Skeletal muscle tissue (tissue), 4 donors: ENCODE measurements around the gene DOK1. TPM values are rescaled to one million over a fixed set of nuclear protein-coding genes. Genes with fewer than 3 reads are reported as not detected.

Experiments used
- H3K27ac ChIP-seq: one replicate; pipeline ENCODE4 v1.7.0; 2013; ENCODE audit warnings: mild to moderate bottlenecking, low read depth, low read length, inconsistent platforms
- H3K27me3 ChIP-seq, 3 donors: one replicate each; pipeline ENCODE4 v1.7.0; 2013; ENCODE audit warnings: low read length in 3 of 3; ENCODE audit not compliant: control insufficient read depth in 3 of 3, insufficient read depth in 3 of 3
- H3K36me3 ChIP-seq, 3 donors: one replicate each; pipeline ENCODE4 v1.7.0; 2013; ENCODE audit warnings: low read length in 3 of 3; ENCODE audit not compliant: control insufficient read depth in 3 of 3, insufficient read depth in 3 of 3
- H3K4me1 ChIP-seq, 3 donors: one replicate each; pipeline ENCODE4 v1.7.0; 2013; ENCODE audit warnings: low read length in 3 of 3, mild to moderate bottlenecking in 3 of 3; ENCODE audit not compliant: control insufficient read depth in 3 of 3, insufficient read depth in 3 of 3
- H3K4me3 ChIP-seq, 3 donors: one replicate each; pipeline ENCODE4 v1.7.0; 2013; ENCODE audit warnings: low read length in 3 of 3
- H3K9ac ChIP-seq, 3 donors: one replicate each; pipeline ENCODE4 v1.7.0; 2013; ENCODE audit warnings: low read length in 3 of 3, mild to moderate bottlenecking in 3 of 3, moderate library complexity in 2 of 3, low read depth in 1 of 3
- H3K9me3 ChIP-seq, 3 donors: one replicate each; pipeline ENCODE4 v1.7.0; 2013; ENCODE audit warnings: low read length in 3 of 3; ENCODE audit not compliant: control insufficient read depth in 3 of 3
- total RNA-seq: library from RNA; depleted of rRNA; stranded (reverse); fragments of >200 nt; gene quantifications from one replicate; pipeline ENCODE4 v1.2.3, GENCODE V29; 2014
- donor health status: Osteomylitis.

The DOK1 gene
- total RNA-seq, 1 donor from 2014 or later = 12.0 TPM

- H3K27me3 ChIP-seq = peaks cover 0 to 9% (median 0%) of the 10 kb centered on the region in 3 donors
- H3K4me1 ChIP-seq = no peaks in the 10 kb centered on the region
- no peaks in the 10 kb centered on the region for H3K36me3 ChIP-seq
- no peak overlapping the region for H3K9ac ChIP-seq
- H3K9me3 ChIP-seq = no peaks in the 10 kb centered on the region
- no peak overlapping the region for H3K27ac ChIP-seq
- H3K4me3 ChIP-seq = no peak overlapping the region
Observed at GRCh38 chr2:74596584-74596983, 42.1 kb downstream of the DOK1 start.

- Histone ChIP-seq H3K9ac (no peak overlapping the region), H3K4me1 (no peaks in the 10 kb centered on the region), H3K36me3 (no peaks in the 10 kb centered on the region), H3K27ac (no peak overlapping the region), H3K9me3 (no peaks in the 10 kb centered on the region), H3K4me3 (no peak overlapping the region), H3K27me3 (peaks cover 0 to 9% (median 0%) of the 10 kb centered on the region in 3 donors)
Observed at GRCh38 chr2:74597410-74597809, 42.9 kb downstream of the DOK1 start.

GRCh38 chr2:74599676-74600075 is 45.2 kb downstream of the DOK1 start:
- Histone ChIP-seq H3K27ac (no peak overlapping the region), H3K36me3 (no peaks in the 10 kb centered on the region), H3K9ac (no peak overlapping the region), H3K4me3 (no peak overlapping the region), H3K9me3 (no peaks in the 10 kb centered on the region), H3K4me1 (no peaks in the 10 kb centered on the region), H3K27me3 (peaks cover 10 to 20% (median 12%) of the 10 kb centered on the region in 3 donors)

GRCh38 chr2:74602586-74603281 is 48.2 kb downstream of the DOK1 start:
- H3K4me3 ChIP-seq = no peak overlapping the region
- H3K9ac ChIP-seq = no peak overlapping the region
- H3K4me1 ChIP-seq = no peaks in the 10 kb centered on the region
- H3K36me3 ChIP-seq = no peaks in the 10 kb centered on the region
- no peaks in the 10 kb centered on the region for H3K9me3 ChIP-seq
- peaks cover 10 to 17% (median 12%) of the 10 kb centered on the region in 3 donors for H3K27me3 ChIP-seq
- H3K27ac ChIP-seq = no peak overlapping the region

GRCh38 chr2:74603282-74604000 is 48.9 kb downstream of the DOK1 start:
- Histone ChIP-seq H3K36me3 (no peaks in the 10 kb centered on the region), H3K27me3 (peaks cover 10 to 17% (median 12%) of the 10 kb centered on the region in 3 donors), H3K27ac (no peak overlapping the region), H3K9me3 (no peaks in the 10 kb centered on the region), H3K4me1 (no peaks in the 10 kb centered on the region), H3K9ac (no peak overlapping the region), H3K4me3 (no peak overlapping the region)

GRCh38 chr2:74606927-74607326 is 52.4 kb downstream of the DOK1 start:
- H3K36me3 ChIP-seq = no peaks in the 10 kb centered on the region
- no peaks in the 10 kb centered on the region for H3K4me1 ChIP-seq
- H3K4me3 ChIP-seq = no peak overlapping the region
- peaks cover 10 to 17% (median 12%) of the 10 kb centered on the region in 3 donors for H3K27me3 ChIP-seq
- H3K27ac ChIP-seq = no peak overlapping the region
- H3K9me3 ChIP-seq = no peaks in the 10 kb centered on the region
- no peak overlapping the region for H3K9ac ChIP-seq

Other genes starting within 250 kb of the DOK1 start
- gene SLC4A5, start 211.3 kb upstream of the DOK1 start, total RNA-seq = 2.6 TPM
- gene DCTN1, start 174.4 kb upstream of the DOK1 start, total RNA-seq = 73.6 TPM
- gene C2orf81, start 133.1 kb upstream of the DOK1 start, total RNA-seq = 0.52 TPM
- 5.7 TPM for gene WDR54, start 133.0 kb upstream of the DOK1 start, total RNA-seq
- gene RTKN, start 112.8 kb upstream of the DOK1 start, total RNA-seq = 26.6 TPM
- gene INO80B, start 99.6 kb upstream of the DOK1 start, total RNA-seq = 12.5 TPM
- gene WBP1, start 96.3 kb upstream of the DOK1 start, total RNA-seq = 27.1 TPM
- gene MOGS, start 89.3 kb upstream of the DOK1 start, total RNA-seq = 35.0 TPM
- 25.1 TPM for gene MRPL53, start 82.0 kb upstream of the DOK1 start, total RNA-seq
- gene CCDC142, start 71.7 kb upstream of the DOK1 start, total RNA-seq = 30.3 TPM
- 4.2 TPM for gene TTC31, start 71.6 kb upstream of the DOK1 start, total RNA-seq
- gene LBX2, start 55.1 kb upstream of the DOK1 start, total RNA-seq = not detected
- 6.8 TPM for gene PCGF1, start 47.0 kb upstream of the DOK1 start, total RNA-seq
- not detected for gene TLX2, start 40.3 kb upstream of the DOK1 start, total RNA-seq
- gene DQX1, start 28.5 kb upstream of the DOK1 start, total RNA-seq = not detected
- 57.4 TPM for gene AUP1, start 25.0 kb upstream of the DOK1 start, total RNA-seq
- gene HTRA2, start 24.8 kb upstream of the DOK1 start, total RNA-seq = 42.3 TPM
- 8.4 TPM for gene LOXL3, start 778 bp upstream of the DOK1 start, total RNA-seq
- gene M1AP, start 93.6 kb downstream of the DOK1 start, total RNA-seq = not detected
- 1.6 TPM for gene SEMA4F, start 99.5 kb downstream of the DOK1 start, total RNA-seq